ENCODE data around the gene PLEKHG5. TPM values are rescaled to one million over a fixed set of nuclear protein-coding genes. Genes with fewer than 3 reads are reported as not detected.

Gene PLEKHG5
- total RNA-seq, 1 donor from 2014 or later = 17.2 TPM

DNA sequence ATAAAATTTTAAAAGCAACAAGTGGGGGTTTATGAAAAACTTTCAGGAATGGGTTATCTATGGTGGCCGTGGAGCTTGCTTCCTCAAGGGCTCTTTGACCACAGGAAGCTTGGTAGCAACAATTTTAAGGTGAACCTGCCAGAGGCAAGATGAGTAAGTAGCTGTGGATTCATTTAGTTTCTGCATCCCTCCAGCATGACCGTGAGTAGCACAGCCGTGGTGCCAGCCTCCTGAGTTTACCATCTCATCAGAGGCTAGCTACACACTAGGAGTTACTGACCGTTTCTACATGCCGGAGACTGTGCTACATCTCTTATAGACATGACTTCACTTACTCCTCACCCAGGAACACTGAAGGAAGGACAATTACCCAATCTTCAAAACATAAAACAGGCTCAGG, 30.1 kb upstream of the PLEKHG5 start:
- intact Hi-C loops (cut with DNase I) = no loop called here
- Histone ChIP-seq H3K4me1 (peaks cover 21% of the 10 kb centered on the region), H3K9me3 (no peaks in the 10 kb centered on the region), H3K4me3 (no peak overlapping the region), H3K27me3 (no peaks in the 10 kb centered on the region), H3K36me3 (peaks cover 0 to 23% of the 10 kb centered on the region in 2 donors), H3K27ac (no peak overlapping the region)
- no peak for DNase-seq (ENCODE audit: extremely low spot score in 2 of 2)
- TF ChIP-seq POLR2AphosphoS5 (IDR thresholded peaks at IDR 0.05; ENCODE audit: insufficient read depth in 1 of 2, low read depth in 1 of 2) (no peak), POLR2A (IDR thresholded peaks at IDR 0.05) (no peak)
- TF ChIP-seq, protein P1, sequence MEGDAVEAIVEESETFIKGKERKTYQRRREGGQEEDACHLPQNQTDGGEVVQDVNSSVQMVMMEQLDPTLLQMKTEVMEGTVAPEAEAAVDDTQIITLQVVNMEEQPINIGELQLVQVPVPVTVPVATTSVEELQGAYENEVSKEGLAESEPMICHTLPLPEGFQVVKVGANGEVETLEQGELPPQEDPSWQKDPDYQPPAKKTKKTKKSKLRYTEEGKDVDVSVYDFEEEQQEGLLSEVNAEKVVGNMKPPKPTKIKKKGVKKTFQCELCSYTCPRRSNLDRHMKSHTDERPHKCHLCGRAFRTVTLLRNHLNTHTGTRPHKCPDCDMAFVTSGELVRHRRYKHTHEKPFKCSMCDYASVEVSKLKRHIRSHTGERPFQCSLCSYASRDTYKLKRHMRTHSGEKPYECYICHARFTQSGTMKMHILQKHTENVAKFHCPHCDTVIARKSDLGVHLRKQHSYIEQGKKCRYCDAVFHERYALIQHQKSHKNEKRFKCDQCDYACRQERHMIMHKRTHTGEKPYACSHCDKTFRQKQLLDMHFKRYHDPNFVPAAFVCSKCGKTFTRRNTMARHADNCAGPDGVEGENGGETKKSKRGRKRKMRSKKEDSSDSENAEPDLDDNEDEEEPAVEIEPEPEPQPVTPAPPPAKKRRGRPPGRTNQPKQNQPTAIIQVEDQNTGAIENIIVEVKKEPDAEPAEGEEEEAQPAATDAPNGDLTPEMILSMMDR (IDR thresholded peaks at IDR 0.05) = no peak

DNA sequence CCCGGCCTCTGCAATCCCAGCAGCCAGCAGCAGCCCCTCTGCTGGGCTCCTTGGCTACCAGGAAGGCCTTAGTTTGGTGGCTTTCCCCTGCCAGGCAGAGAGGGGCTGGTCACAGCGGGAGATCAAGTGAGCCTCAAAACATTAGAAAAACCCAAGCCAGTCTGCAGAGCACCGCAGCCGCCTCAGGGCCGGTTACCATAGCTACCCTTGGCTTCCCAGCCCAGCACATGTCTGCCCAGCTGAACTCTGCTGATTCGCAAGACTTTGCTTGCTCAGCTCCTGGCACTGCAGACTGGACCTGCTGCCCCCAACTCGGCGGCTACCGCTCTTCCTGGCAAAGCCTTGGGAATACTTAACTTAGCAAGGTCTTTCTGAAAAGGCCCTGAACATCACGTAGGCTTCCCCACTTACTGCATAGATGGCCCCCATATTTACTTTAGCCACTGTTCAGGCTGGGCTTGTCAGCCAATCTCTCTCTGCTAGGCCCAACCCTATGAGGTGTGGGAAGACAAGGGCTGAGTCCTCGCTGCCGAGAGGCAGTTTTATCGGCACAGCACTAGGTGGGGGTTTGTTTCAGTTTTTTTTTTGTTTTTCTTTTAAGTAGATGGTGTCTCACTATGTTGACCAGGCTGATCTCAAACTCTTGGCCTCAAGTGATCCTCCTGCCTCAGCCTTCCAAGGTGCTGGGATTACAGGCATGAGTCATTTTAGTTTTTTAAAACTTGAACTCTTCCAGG, 28.6 kb upstream of the PLEKHG5 start:
- intact Hi-C loops (cut with DNase I) = no loop called here
- TF ChIP-seq, protein P1 (IDR thresholded peaks at IDR 0.05) = no peak
- TF ChIP-seq POLR2AphosphoS5 (IDR thresholded peaks at IDR 0.05; ENCODE audit: insufficient read depth in 1 of 2, low read depth in 1 of 2) = no peak
- TF ChIP-seq POLR2A (IDR thresholded peaks at IDR 0.05) = no peak
- no peaks in the 10 kb centered on the region for H3K9me3 ChIP-seq
- no peaks in the 10 kb centered on the region for H3K27me3 ChIP-seq
- H3K4me1 ChIP-seq = peaks cover 21% of the 10 kb centered on the region
- H3K36me3 ChIP-seq = peaks cover 0 to 9% of the 10 kb centered on the region in 2 donors
- H3K27ac ChIP-seq = no peak overlapping the region
- no peak overlapping the region for H3K4me3 ChIP-seq
- DNase-seq (ENCODE audit: extremely low spot score in 2 of 2) = no peak

DNA sequence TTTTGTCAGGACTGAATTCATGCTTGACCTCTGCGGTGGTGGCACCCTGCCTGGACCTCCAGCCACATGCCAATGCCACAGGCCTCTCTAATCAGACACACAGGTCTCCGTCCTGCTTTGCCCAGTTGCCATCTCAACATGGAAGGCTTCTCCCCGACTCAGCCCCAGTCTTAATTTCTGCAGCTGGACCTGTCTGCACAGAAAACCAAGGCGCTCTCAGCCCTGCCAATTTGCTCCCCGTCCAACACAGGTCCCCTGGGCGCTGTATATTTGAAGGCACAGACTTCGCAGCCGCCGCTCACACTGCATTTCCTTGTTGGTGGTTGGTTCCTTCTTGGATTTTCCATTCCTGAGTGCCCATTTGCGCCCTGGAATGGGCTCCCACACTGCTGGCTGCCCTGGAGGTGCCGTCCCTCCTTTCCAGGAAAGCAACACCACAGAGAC, 28.0 kb upstream of the PLEKHG5 start:
- peaks cover 0 to 5% of the 10 kb centered on the region in 2 donors for H3K36me3 ChIP-seq
- no peaks in the 10 kb centered on the region for H3K9me3 ChIP-seq
- H3K27ac ChIP-seq = no peak overlapping the region
- no peaks in the 10 kb centered on the region for H3K27me3 ChIP-seq
- TF ChIP-seq POLR2AphosphoS5 (IDR thresholded peaks at IDR 0.05; ENCODE audit: insufficient read depth in 1 of 2, low read depth in 1 of 2) (no peak), POLR2A (IDR thresholded peaks at IDR 0.05) (no peak)
- no peak for DNase-seq (ENCODE audit: extremely low spot score in 2 of 2)
- intact Hi-C loops (cut with DNase I) = no loop called here
- H3K4me3 ChIP-seq = no peak overlapping the region
- peaks cover 21% of the 10 kb centered on the region for H3K4me1 ChIP-seq

DNA sequence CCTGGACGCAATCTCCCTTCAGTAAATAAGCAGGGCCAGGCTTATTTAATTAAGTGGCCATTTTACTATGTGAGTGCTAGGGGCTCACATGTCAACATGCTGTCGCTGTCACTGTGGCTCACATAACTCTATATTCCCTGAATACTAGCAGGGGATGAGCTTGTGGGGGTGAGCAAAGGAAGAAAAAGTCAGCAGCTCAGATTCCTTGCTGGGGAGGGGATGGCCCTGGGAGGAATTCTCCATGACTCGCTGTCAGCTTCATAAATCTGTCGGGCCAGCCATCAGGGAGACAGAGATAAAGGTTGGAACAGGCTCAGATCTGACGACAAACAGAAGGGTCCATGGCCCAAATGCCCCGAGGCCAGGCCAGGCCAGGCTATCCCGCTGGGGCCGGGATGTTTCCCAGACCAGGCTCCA, 26.0 kb upstream of the PLEKHG5 start:
- H3K27ac ChIP-seq = no peak overlapping the region
- H3K9me3 ChIP-seq = no peaks in the 10 kb centered on the region
- DNase-seq (ENCODE audit: extremely low spot score in 2 of 2) = no peak
- TF ChIP-seq POLR2A (IDR thresholded peaks at IDR 0.05) (no peak), POLR2AphosphoS5 (IDR thresholded peaks at IDR 0.05; ENCODE audit: insufficient read depth in 1 of 2, low read depth in 1 of 2) (no peak)
- TF ChIP-seq, protein P1 (IDR thresholded peaks at IDR 0.05) = no peak
- H3K4me1 ChIP-seq = peaks cover 21% of the 10 kb centered on the region
- H3K36me3 ChIP-seq = no peaks in the 10 kb centered on the region
- H3K27me3 ChIP-seq = no peaks in the 10 kb centered on the region
- H3K4me3 ChIP-seq = no peak overlapping the region
- intact Hi-C loops (cut with DNase I) = no loop called here

DNA sequence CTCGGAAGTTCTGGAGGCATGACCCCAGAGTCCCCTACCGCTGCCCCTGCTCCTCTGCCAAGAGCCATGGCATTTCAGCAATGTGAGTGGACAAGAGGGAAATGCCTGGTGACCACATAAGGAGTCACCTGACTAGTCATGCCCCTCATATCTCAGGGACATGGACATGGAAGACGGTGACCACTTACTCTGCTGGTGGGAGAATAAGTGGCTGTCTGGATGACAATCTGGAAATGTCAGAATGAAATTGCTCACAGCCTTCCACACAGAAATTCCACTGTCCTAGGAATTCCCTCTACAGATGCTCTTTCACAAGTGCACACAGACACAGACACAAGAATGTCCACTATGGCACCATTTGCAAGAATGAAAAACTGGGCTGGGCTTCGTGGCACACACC, 24.3 kb upstream of the PLEKHG5 start:
- Histone ChIP-seq H3K9me3 (no peaks in the 10 kb centered on the region), H3K36me3 (no peaks in the 10 kb centered on the region), H3K27me3 (no peaks in the 10 kb centered on the region), H3K4me3 (no peak overlapping the region), H3K27ac (no peak overlapping the region), H3K4me1 (peaks cover 20% of the 10 kb centered on the region)
- TF ChIP-seq, protein P1 (IDR thresholded peaks at IDR 0.05) = no peak
- no peak for TF ChIP-seq POLR2A (IDR thresholded peaks at IDR 0.05)
- TF ChIP-seq POLR2AphosphoS5 (IDR thresholded peaks at IDR 0.05; ENCODE audit: insufficient read depth in 1 of 2, low read depth in 1 of 2) = no peak
- intact Hi-C loops (cut with DNase I) = no loop called here
- no peak for DNase-seq (ENCODE audit: extremely low spot score in 2 of 2)

All from vagina (tissue), 2 donors.